ENCODE measurements around the gene RABGAP1L.
"Not testable (repeated sequence)": the region's sequence is repeated elsewhere in the genome, so short reads cannot be mapped to it uniquely, and the experiment has no call there.

DNA sequence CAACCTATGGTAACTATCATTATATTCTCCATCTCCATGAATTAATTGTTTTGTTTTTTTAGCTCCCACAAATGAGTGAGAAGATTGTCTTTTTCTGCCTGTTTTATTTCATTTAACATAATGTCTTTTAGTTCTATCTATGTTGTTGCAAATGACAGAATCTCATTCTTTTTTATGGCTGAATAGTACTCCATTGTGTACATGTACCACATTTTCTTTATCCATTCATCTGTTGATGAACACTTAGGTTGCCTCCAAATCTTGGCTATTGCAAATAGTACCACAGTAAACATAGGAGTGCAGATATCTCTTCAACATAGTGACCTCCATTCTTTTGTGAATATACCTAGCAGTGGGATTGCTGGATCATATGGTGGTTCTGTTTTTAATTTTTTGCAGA is 429.3 kb downstream of the RABGAP1L start:
- not testable (repeated sequence) for TF ChIP-seq POLR2A (IDR thresholded peaks at IDR 0.05; ENCODE audit: extremely low read depth, insufficient read length); CTCF (IDR thresholded peaks at IDR 0.05; ENCODE audit: low read depth, low read length); MAX (IDR thresholded peaks at IDR 0.05; ENCODE audit: low read depth, low read length); MYC (IDR thresholded peaks at IDR 0.05; ENCODE audit: low read depth, low read length)
